HG03064 (cell line): Measurements from ENCODE around the gene MYL3.
"Not testable (repeated sequence)": the region's sequence is repeated elsewhere in the genome, so short reads cannot be mapped to it uniquely, and the experiment has no call there.

Source experiments
- ATAC-seq: cut with Tn5 transposase; IDR thresholded peaks from one replicate; pipeline ENCODE4 v1.9.1; 2021; ENCODE audit warnings: low read depth; ENCODE audit not compliant: unreplicated experiment

Gene MYL3

GRCh38 chr3:46831316-46831715, 31.9 kb downstream of the MYL3 start:
- ATAC-seq, result no peak

- ATAC-seq, result no peak
These were observed 32.4 kb downstream of the MYL3 start for GRCh38 chr3:46830801-46831200.

GRCh38 chr3:46829699-46830208, 33.5 kb downstream of the MYL3 start:
- ATAC-seq, result peak; percentile 86

- no peak for ATAC-seq
These were observed 37.8 kb downstream of the MYL3 start for GRCh38 chr3:46825450-46825849.

- ATAC-seq, result no peak
These were observed 38.9 kb downstream of the MYL3 start for GRCh38 chr3:46824211-46824970.

- ATAC-seq, result not testable (repeated sequence)
These were observed 39.9 kb downstream of the MYL3 start for GRCh38 chr3:46823314-46823713.

GRCh38 chr3:46821553-46821952, 41.7 kb downstream of the MYL3 start:
- no peak for ATAC-seq

- ATAC-seq, result no peak
These were observed 42.4 kb downstream of the MYL3 start for GRCh38 chr3:46820852-46821251.

GRCh38 chr3:46812237-46812791, 50.9 kb downstream of the MYL3 start:
- ATAC-seq, result no peak

- ATAC-seq, result no peak
These were observed 51.5 kb downstream of the MYL3 start for GRCh38 chr3:46811615-46812236.

GRCh38 chr3:46808766-46809165, 54.5 kb downstream of the MYL3 start:
- ATAC-seq, result not testable (repeated sequence)
